GM12874 (cell line): ENCODE results near the gene SAMD3.

Experiments
- TF ChIP-seq, protein P1 (sequence below): IDR thresholded peaks from 2 replicates; pipeline ENCODE4 v1.5.1; 2011; ENCODE audit warnings: low read depth, mild to moderate bottlenecking, control low read depth, low read length, moderate library complexity; ENCODE audit not compliant: insufficient read depth

The SAMD3 gene

DNA sequence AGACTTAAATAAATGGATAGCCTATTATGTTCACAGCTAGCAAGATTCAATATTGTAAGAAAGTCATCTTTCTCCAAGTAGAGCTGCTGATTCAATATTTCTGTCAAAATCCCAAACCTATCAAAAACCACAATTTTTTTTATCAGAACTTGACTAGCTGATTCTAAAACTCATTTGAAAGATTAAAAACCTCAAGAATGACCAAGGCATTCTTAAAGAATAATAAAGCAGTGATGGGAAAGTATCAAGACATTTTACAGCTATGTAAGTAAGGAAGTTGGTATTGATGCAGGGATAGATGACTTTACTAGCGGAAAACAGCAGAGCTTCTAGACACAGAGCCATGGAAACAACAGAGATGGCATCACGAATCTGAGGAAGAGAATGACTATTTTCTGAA is 64.7 kb downstream of the SAMD3 start:
- TF ChIP-seq, protein P1, sequence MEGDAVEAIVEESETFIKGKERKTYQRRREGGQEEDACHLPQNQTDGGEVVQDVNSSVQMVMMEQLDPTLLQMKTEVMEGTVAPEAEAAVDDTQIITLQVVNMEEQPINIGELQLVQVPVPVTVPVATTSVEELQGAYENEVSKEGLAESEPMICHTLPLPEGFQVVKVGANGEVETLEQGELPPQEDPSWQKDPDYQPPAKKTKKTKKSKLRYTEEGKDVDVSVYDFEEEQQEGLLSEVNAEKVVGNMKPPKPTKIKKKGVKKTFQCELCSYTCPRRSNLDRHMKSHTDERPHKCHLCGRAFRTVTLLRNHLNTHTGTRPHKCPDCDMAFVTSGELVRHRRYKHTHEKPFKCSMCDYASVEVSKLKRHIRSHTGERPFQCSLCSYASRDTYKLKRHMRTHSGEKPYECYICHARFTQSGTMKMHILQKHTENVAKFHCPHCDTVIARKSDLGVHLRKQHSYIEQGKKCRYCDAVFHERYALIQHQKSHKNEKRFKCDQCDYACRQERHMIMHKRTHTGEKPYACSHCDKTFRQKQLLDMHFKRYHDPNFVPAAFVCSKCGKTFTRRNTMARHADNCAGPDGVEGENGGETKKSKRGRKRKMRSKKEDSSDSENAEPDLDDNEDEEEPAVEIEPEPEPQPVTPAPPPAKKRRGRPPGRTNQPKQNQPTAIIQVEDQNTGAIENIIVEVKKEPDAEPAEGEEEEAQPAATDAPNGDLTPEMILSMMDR, result no peak

DNA sequence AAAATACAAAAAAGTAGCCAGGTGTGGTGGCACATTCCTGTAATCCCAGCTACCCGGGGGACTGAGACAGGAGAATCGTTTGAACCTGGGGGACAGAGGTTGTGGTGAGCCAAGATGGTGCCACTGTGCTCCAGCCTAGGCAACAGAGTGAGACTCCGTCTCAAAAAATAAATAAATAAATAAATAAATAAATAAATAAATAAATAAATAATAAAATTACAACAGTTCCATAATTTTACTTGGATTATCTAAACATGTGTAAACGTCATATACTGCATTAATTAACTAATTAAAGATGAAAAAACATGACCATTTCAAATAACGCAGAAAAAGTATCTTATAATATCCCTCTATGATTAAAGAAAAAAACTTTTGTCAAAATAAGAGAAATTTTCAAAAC is 65.8 kb downstream of the SAMD3 start:
- TF ChIP-seq, protein P1, result no peak

DNA sequence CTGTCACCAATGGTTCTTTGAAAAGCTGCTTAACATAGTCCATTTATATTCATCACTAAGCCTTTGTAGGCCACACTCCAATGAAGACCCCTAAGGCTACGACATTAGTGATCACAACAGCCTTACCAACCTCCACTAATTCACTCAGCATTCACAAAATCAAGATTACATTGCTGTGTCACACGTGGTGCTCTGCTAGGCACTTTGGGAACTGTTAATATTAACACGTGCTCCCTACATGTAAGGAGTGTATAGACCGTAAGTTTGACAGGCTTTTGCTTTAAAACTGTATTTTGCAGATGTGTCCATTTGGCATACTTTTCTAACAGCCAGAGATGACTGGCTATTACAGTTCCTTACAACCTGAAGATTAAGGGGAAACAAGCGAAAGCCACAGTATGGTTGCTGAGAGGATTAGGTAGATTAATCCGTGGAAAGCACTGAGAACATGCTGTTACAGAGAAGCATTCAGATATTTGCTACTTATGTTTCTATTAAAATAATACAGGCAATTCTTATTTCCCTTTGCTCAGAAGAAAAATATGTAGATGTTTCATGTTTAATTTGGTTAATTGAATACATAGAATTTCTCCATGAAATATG is 69.7 kb downstream of the SAMD3 start:
- TF ChIP-seq, protein P1, result no peak

DNA sequence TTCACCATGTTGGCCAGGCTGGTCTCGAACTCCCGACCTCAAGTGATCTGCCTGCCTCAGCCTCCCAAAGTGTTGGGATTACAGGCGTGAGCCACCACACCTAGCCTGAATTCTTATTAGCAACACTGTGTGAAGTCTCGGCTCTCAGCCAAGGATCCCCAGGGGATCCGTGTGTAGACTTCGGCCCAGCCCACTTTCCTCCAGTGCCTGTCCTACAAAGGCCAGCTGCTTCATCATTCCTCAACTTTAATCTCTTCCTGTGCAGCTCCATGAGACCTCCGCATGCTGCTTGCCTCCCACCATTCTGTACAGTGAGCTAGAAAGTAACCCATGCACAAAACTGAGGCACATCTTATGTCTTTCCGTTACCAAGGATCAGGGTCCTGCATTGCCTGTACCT is 71.8 kb downstream of the SAMD3 start:
- TF ChIP-seq, protein P1, result no peak

DNA sequence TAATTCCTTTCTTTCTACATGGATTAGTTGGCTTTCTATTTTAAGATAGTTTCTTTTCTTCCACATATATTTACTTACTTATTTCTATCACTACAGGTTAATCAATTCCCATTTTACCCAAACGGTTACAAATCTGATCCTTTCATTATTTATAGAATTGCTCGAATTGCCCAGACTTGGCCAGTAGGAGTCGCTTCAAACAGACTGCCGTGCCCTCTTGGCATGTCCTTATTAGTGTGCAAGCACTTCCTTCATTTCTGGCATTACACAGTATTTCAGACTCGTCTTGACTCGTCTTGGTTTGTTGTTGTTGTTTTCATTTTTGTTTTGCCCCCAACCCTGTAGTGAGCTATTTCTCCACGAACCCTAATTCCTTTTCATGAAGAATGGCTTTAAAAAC is 74.6 kb downstream of the SAMD3 start:
- TF ChIP-seq, protein P1, result no peak

DNA sequence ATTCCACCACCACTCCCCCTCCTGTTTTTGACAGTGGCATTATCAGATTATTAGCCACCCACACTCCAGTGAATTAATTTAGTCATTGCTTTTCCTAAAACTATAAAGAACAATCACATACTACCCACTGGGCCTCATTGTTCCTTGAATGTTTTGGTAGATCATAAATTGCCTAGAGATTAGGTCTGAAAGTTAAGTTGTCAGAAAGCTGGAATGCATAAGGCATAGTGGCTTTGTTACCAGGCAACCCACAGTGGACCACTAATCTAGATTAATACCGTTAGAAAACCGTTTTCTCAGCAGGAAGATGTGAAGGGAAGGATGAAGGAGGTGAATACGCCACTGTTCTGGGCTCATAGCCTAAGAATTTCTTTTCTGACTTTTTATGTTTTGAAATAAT is 75.6 kb downstream of the SAMD3 start:
- TF ChIP-seq, protein P1, result no peak

DNA sequence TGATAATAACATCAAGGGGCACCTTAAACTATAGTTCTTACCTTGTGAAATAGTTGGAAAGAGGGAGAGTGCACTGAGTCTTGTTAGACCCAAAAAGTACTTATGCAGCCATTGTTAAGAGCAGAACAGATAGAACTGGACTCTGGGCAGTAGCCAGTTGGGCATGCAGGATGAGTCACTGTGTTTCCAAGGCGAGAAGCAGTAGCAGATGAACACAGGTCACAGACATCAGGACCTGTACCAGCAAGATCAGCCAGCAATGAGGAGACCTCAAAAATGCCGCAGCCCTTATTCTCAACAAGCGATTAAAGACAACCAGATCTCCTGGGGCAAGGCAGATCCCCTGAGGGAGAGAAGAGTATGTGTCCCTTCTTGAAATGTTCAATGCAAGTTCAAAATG is 79.0 kb downstream of the SAMD3 start:
- TF ChIP-seq, protein P1, result no peak
